H1 (cell line): Measurements from ENCODE around the gene SCARF1. TPM values are rescaled to one million over a fixed set of nuclear protein-coding genes. Genes with fewer than 3 reads are reported as not detected.

ENCODE experiments used
- CTCF ChIA-PET: fragments of 300-600 bp; sonication (Branson Sonifier 250); formaldehyde crosslinking; loops from one replicate; lab custom pipeline; 2021; ENCODE audit not compliant: partially characterized antibody; lab: Charles Lee
- POLR2A ChIA-PET: fragments of 300-600 bp; sonication (Branson Sonifier 250); formaldehyde crosslinking; loops from one replicate; lab custom pipeline; 2021; ENCODE audit warnings: inconsistent platforms; ENCODE audit not compliant: partially characterized antibody; lab: Charles Lee
- DNase-seq, 2 experiments: peaks; one replicate each; pipeline versions ENCODE4 v3.0.0 to v3.0.0-alpha.2; 2010 to 2022; ENCODE audit warnings: low spot score in 2 of 2, low read depth in 1 of 2, mixed read lengths in 1 of 2
- FAIRE-seq: peaks from 2 replicates; lab custom pipeline; 2011; peaks lifted over from hg19 to GRCh38; lab: Jason Lieb, UNC
- H2AFZ ChIP-seq: 2 replicates; pipeline ENCODE4 v1.8.1; 2012; ENCODE audit warnings: low read length, inconsistent platforms
- H2AK5ac ChIP-seq: 2 replicates; pipeline ENCODE4 v1.6.1; 2013; ENCODE audit warnings: low read depth, low read length
- H2BK120ac ChIP-seq: replicated peaks from 2 replicates; pipeline ENCODE3; 2013; ENCODE audit warnings: low read depth, low read length, inconsistent platforms
- H2BK12ac ChIP-seq: 2 replicates; pipeline ENCODE4 v1.6.1; 2013; ENCODE audit warnings: low read depth, low read length
- H2BK15ac ChIP-seq: 2 replicates; pipeline ENCODE4 v1.6.1; 2013; ENCODE audit warnings: low read length
- H2BK20ac ChIP-seq: 2 replicates; pipeline ENCODE4 v1.6.1; 2013; ENCODE audit warnings: low read length
- H2BK5ac ChIP-seq: 2 replicates; pipeline ENCODE4 v1.6.1; 2013; ENCODE audit warnings: low read depth, low read length
- H3K14ac ChIP-seq: 2 replicates; pipeline ENCODE4 v1.6.1; 2013; ENCODE audit warnings: inconsistent platforms; ENCODE audit not compliant: insufficient read length
- H3K18ac ChIP-seq: 2 replicates; pipeline ENCODE4 v1.6.1; 2013; ENCODE audit warnings: low read length; ENCODE audit errors: extremely low read depth
- H3K23ac ChIP-seq: 2 replicates; pipeline ENCODE4 v1.6.1; 2013; ENCODE audit warnings: inconsistent platforms; ENCODE audit not compliant: insufficient read length
- H3K23me2 ChIP-seq: 2 replicates; pipeline ENCODE4 v1.6.1; 2013; ENCODE audit warnings: low read depth, low read length
- H3K27ac ChIP-seq: 2 replicates; pipeline ENCODE4 v1.6.1; 2011; ENCODE audit warnings: low read depth, low read length, inconsistent platforms
- H3K27me3 ChIP-seq, 4 experiments: replicated peaks in 1 of 4; 1 replicate in 1 of 4; 2 replicates in 3 of 4; pipeline versions ENCODE4 v1.6.1 to v1.8.1; 2011 to 2013; ENCODE audit warnings: low read length in 3 of 4, mild to moderate bottlenecking in 3 of 4, inconsistent platforms in 2 of 4, mixed read lengths in 2 of 4, moderate library complexity in 1 of 4; ENCODE audit not compliant: control insufficient read depth in 3 of 4, insufficient read depth in 3 of 4; ENCODE audit errors: extremely low read depth in 1 of 4
- H3K36me3 ChIP-seq, 4 experiments: 2 replicates each; pipeline versions ENCODE4 v1.6.1 to v1.8.1; 2011 to 2013; ENCODE audit warnings: mild to moderate bottlenecking in 4 of 4, low read length in 3 of 4, moderate library complexity in 2 of 4, control low read depth in 1 of 4, inconsistent platforms in 1 of 4; ENCODE audit not compliant: insufficient read depth in 4 of 4, control insufficient read depth in 2 of 4
- H3K4ac ChIP-seq: replicated peaks from 2 replicates; pipeline ENCODE3; 2013; ENCODE audit warnings: low read length, low read depth, mixed read lengths, inconsistent platforms; ENCODE audit not compliant: insufficient read length
- H3K4me1 ChIP-seq, 4 experiments: replicated peaks in 1 of 4; 1 replicate in 1 of 4; 2 replicates in 3 of 4; pipeline versions ENCODE4 v1.6.1 to v1.8.1; 2011 to 2013; ENCODE audit warnings: low read length in 3 of 4, inconsistent platforms in 2 of 4, mixed read lengths in 1 of 4; ENCODE audit not compliant: insufficient read depth in 4 of 4, control insufficient read depth in 3 of 4
- H3K4me2 ChIP-seq, 2 experiments: 2 replicates each; pipeline versions ENCODE4 v1.6.1 to v1.8.1; 2011 to 2013; ENCODE audit warnings: low read depth in 2 of 2, low read length in 2 of 2, control low read depth in 1 of 2, inconsistent platforms in 1 of 2, mild to moderate bottlenecking in 1 of 2; ENCODE audit not compliant: insufficient read depth in 1 of 2
- H3K4me3 ChIP-seq, 4 experiments: fragments of 200-600, 300-600 bp in 1 of 4; sonication (generic), shearing (Covaris generic), sonication (Bioruptor Twin) in 1 of 4; 2 replicates each; pipeline versions ENCODE4 v1.5.1 to v1.8.1; 2011 to 2016; ENCODE audit warnings: low read length in 4 of 4, low read depth in 3 of 4, control low read depth in 2 of 4, inconsistent platforms in 2 of 4, mild to moderate bottlenecking in 2 of 4, mixed read lengths in 1 of 4, moderate library complexity in 1 of 4; ENCODE audit not compliant: insufficient read depth in 2 of 4; ENCODE audit errors: extremely low read depth in 1 of 4
- H3K56ac ChIP-seq: replicated peaks from 2 replicates; pipeline ENCODE3; 2013; ENCODE audit warnings: low read depth, mild to moderate bottlenecking, mixed read lengths, low read length, inconsistent platforms; ENCODE audit not compliant: insufficient read length
- H3K79me1 ChIP-seq: 2 replicates; pipeline ENCODE4 v1.6.1; 2013; ENCODE audit warnings: low read depth, low read length, control low read depth
- H3K79me2 ChIP-seq, 2 experiments: 2 replicates each; pipeline versions ENCODE4 v1.6.1 to v1.8.1; 2012 to 2013; ENCODE audit warnings: low read length in 2 of 2, mild to moderate bottlenecking in 2 of 2, inconsistent platforms in 1 of 2; ENCODE audit not compliant: insufficient read depth in 2 of 2, control insufficient read depth in 1 of 2
- H3K9ac ChIP-seq, 4 experiments: replicated peaks in 1 of 4; 1 replicate in 1 of 4; 2 replicates in 3 of 4; pipeline versions ENCODE4 v1.6.1 to v1.8.1; 2011 to 2013; ENCODE audit warnings: low read depth in 3 of 4, low read length in 3 of 4, control low read depth in 2 of 4, mild to moderate bottlenecking in 2 of 4, moderate library complexity in 2 of 4, inconsistent platforms in 1 of 4; ENCODE audit errors: extremely low read depth in 1 of 4
- H3K9me3 ChIP-seq, 2 experiments: 2 replicates each; pipeline versions ENCODE4 v1.6.1 to v1.8.1; 2012 to 2013; ENCODE audit warnings: mild to moderate bottlenecking in 2 of 2, moderate library complexity in 2 of 2, control low read depth in 1 of 2, inconsistent platforms in 1 of 2, low read depth in 1 of 2, low read length in 1 of 2, mixed read lengths in 1 of 2; ENCODE audit not compliant: insufficient read depth in 2 of 2
- H4K20me1 ChIP-seq, 2 experiments: replicated peaks in 1 of 2; 2 replicates each; pipeline versions ENCODE3 to v1.8.1; 2011 to 2013; ENCODE audit warnings: inconsistent platforms in 2 of 2, low read length in 2 of 2, mild to moderate bottlenecking in 1 of 2; ENCODE audit not compliant: insufficient read depth in 2 of 2, control insufficient read depth in 1 of 2
- H4K5ac ChIP-seq: 2 replicates; pipeline ENCODE4 v1.6.1; 2013; ENCODE audit warnings: low read length, low read depth, mixed read lengths, inconsistent platforms; ENCODE audit not compliant: insufficient read length
- H4K8ac ChIP-seq: 2 replicates; pipeline ENCODE4 v1.8.0; 2013; ENCODE audit warnings: mild to moderate bottlenecking, moderate library complexity, low read length, inconsistent platforms; ENCODE audit not compliant: insufficient read depth; ENCODE audit errors: extremely low read depth
- H4K91ac ChIP-seq: replicated peaks from 2 replicates; pipeline ENCODE3; 2013; ENCODE audit warnings: low read length, mixed read lengths, inconsistent platforms; ENCODE audit not compliant: insufficient read length
- ATF3 ChIP-seq: IDR thresholded peaks from 2 replicates; pipeline ENCODE4 v1.6.1; 2011; ENCODE audit warnings: low read depth, mild to moderate bottlenecking, low read length; ENCODE audit not compliant: insufficient read depth
- GTF2F1 ChIP-seq: IDR thresholded peaks from 2 replicates; pipeline ENCODE4 v1.6.1; 2012; ENCODE audit warnings: low read depth, low read length, improper control_type of control experiment, borderline replicate concordance
- KDM5A ChIP-seq: fragments of 200-600 bp; IDR thresholded peaks from 2 replicates; pipeline ENCODE4 v1.7.1; 2012; ENCODE audit warnings: mild to moderate bottlenecking, low read length, inconsistent platforms, mixed read lengths
- MAX ChIP-seq: IDR thresholded peaks from 2 replicates; pipeline ENCODE4 v1.6.1; 2012; ENCODE audit warnings: inconsistent platforms
- NANOG ChIP-seq: IDR thresholded peaks from 2 replicates; pipeline ENCODE4 v1.6.1; 2011; ENCODE audit warnings: low read length, low read depth, mild to moderate bottlenecking, inconsistent platforms; ENCODE audit not compliant: insufficient read depth, poor library complexity, severe bottlenecking
- PHF8 ChIP-seq: fragments of 200-600 bp; sonication (generic); conservative IDR thresholded peaks from 2 replicates; pipeline ENCODE4 v1.7.1; 2012; ENCODE audit warnings: low read depth, mild to moderate bottlenecking, inconsistent platforms, low read length, moderate library complexity
- SIRT6 ChIP-seq: IDR thresholded peaks from one replicate; pipeline ENCODE4 v1.7.1; 2012; ENCODE audit warnings: low read length, inconsistent platforms
- SP4 ChIP-seq: IDR thresholded peaks from 2 replicates; pipeline ENCODE4 v1.6.1; 2012; ENCODE audit warnings: low read length, inconsistent platforms
- USF2 ChIP-seq: IDR thresholded peaks from 2 replicates; pipeline ENCODE4 v1.6.1; 2011; ENCODE audit warnings: low read length, improper control_type of control experiment
- WGBS, 2 experiments: shearing (Covaris generic) in 1 of 2; methylation state at CpG; one replicate each; pipeline versions ENCODE4 v1.1.6 to v1.1.7; 2013 to 2015; ENCODE audit warnings: low lambda C conversion rate in 2 of 2, mixed read lengths in 2 of 2, inconsistent platforms in 1 of 2, low coverage in 1 of 2, missing lambda C conversion rate in 1 of 2; ENCODE audit not compliant: insufficient replicate concordance in 2 of 2, insufficient coverage in 1 of 2, insufficient read length in 1 of 2; ENCODE audit errors: extremely low coverage in 1 of 2, missing lambda C conversion rate in 1 of 2; 5-methylcytosine and 5-hydroxymethylcytosine counted together
- polyA plus RNA-seq, 7 experiments: library from polyadenylated mRNA; depleted of rRNA in 3 of 7; stranded (reverse) in 5 of 7; unstranded in 2 of 7; fragments of >200 nt in 5 of 7; fragments of 200-250 nt in 2 of 7; gene quantifications; 1 replicate in 5 of 7; 2 replicates in 1 of 7; 4 replicates in 1 of 7; pipeline versions ENCODE4 v1.2.1 to v1.2.3, GENCODE V29; 2011 to 2013; ENCODE audit warnings: missing spikeins in 2 of 7, mixed read lengths in 2 of 7
- total RNA-seq: library from RNA; stranded (reverse); fragmentation: NEBNext Ultra II Directional; extraction: Animal tissue kit (Norgen Biotek cat#: 25700); gene quantifications from 2 replicates; pipeline ENCODE4 v1.2.1, GENCODE V29; 2021

Gene SCARF1
- total and polyA plus RNA-seq, 2 of the 8 experiments (the other 6 are each of a cell fraction or from before 2014, with no cell fraction given) = 1.1 to 1.6 TPM

GRCh38 chr17:1611715-1612114 is 33.8 kb downstream of the SCARF1 start:
- Histone ChIP-seq H2BK120ac (no peak overlapping the region), H3K79me1 (no peaks in the 10 kb centered on the region), H3K23me2 (no peaks in the 10 kb centered on the region), H2BK5ac (no peak overlapping the region), H3K4me3 (no peak overlapping the region), H3K9me3 (no peaks in the 10 kb centered on the region), H3K18ac (no peak overlapping the region), H3K56ac (no peak overlapping the region), H3K27ac (no peak overlapping the region), H3K4me2 (no peak overlapping the region), H3K4me1 (no peaks in the 10 kb centered on the region), H3K27me3 (no peaks in the 10 kb centered on the region), H3K23ac (no peak overlapping the region), H3K14ac (no peak overlapping the region), H2BK15ac (no peak overlapping the region), H4K8ac (no peak overlapping the region), H4K5ac (no peak overlapping the region), H4K20me1 (no peaks in the 10 kb centered on the region), H2AFZ (no peak overlapping the region), H2AK5ac (no peak overlapping the region), H2BK20ac (no peak overlapping the region), H3K36me3 (no peaks in the 10 kb centered on the region), H3K79me2 (no peaks in the 10 kb centered on the region), H3K4ac (no peak overlapping the region), H4K91ac (no peak overlapping the region), H2BK12ac (no peak overlapping the region), H3K9ac (no peak overlapping the region)
- ChIA-PET CTCF (interaction anchor here (1.7 to 1.8 kb wide), 2 partner anchors 9 to 25 kb away, joined by 4 to 7 read pairs; no protein-coding TSS in a partner anchor), POLR2A (interaction anchor here (1.1 to 1.5 kb wide), 2 partner anchors 8 to 17 kb away, joined by 3 to 4 read pairs; partner anchors contain the start of gene SLC43A2)
- DNase-seq = no peak
- 91% methylated on average over 10 of the region's 10 CpGs; no CpG with 5 or more reads in 1 of the 2 experiments for WGBS, 2 experiments
- no peak for FAIRE-seq
- TF ChIP-seq MAX (no peak), PHF8 (no peak), NANOG (no peak), ATF3 (no peak), SIRT6 (no peak), KDM5A (no peak), USF2 (no peak), SP4 (no peak), GTF2F1 (no peak)
